ENCODE data around the gene ESRP2.

ESRP2 gene

DNA sequence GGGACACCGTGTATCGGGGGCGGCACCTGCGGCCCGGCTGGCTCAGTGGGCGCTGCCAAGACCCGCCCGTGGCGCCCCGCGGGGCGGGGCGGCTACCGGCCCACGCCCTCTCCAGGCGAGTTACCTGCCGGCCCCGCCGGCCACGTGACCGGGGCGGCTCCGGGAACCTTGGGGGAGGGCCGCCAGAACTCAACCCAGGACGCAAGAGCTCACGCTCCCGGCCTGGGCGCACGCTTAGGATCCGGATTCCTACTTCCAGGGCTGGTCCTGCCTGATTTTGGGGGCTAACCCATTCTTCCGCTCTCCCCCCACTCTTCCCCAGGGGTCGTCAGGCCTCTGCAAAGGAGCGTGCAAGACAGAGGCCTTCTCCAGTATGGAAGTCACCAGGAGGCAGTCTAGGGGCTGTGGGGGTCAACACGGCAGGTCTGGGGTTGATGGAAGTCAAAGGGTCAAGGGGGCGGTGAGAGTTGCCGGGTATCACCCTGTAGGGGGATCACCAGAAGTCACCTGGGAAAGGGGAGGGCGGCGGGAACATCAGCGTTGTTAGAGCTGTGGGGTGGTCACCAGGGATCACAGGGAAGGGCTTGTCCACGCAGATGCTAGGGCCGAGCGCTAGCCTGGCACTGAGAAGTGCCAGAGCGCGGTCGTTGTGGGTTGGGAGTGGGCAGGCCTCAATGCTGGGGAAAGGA, 354 bp upstream of the ESRP2 start (continued):
- TF ChIP-seq, protein P1, sequence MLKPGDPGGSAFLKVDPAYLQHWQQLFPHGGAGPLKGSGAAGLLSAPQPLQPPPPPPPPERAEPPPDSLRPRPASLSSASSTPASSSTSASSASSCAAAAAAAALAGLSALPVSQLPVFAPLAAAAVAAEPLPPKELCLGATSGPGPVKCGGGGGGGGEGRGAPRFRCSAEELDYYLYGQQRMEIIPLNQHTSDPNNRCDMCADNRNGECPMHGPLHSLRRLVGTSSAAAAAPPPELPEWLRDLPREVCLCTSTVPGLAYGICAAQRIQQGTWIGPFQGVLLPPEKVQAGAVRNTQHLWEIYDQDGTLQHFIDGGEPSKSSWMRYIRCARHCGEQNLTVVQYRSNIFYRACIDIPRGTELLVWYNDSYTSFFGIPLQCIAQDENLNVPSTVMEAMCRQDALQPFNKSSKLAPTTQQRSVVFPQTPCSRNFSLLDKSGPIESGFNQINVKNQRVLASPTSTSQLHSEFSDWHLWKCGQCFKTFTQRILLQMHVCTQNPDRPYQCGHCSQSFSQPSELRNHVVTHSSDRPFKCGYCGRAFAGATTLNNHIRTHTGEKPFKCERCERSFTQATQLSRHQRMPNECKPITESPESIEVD (tag by site-specific recombination; IDR thresholded peaks at IDR 0.05) = no peak
- TF ChIP-seq, protein P2, sequence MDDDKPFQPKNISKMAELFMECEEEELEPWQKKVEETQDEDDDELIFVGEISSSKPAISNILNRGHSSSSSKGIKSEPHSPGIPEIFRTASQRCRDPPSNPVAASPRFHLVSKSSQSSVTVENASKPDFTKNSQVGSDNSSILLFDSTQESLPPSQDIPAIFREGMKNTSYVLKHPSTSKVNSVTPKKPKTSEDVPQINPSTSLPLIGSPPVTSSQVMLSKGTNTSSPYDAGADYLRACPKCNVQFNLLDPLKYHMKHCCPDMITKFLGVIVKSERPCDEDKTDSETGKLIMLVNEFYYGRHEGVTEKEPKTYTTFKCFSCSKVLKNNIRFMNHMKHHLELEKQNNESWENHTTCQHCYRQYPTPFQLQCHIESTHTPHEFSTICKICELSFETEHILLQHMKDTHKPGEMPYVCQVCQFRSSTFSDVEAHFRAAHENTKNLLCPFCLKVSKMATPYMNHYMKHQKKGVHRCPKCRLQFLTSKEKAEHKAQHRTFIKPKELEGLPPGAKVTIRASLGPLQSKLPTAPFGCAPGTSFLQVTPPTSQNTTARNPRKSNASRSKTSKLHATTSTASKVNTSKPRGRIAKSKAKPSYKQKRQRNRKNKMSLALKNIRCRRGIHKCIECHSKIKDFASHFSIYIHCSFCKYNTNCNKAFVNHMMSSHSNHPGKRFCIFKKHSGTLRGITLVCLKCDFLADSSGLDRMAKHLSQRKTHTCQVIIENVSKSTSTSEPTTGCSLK (tag by site-specific recombination; IDR thresholded peaks at IDR 0.05) = no peak
- TF ChIP-seq ZNF596 (tag by site-specific recombination; IDR thresholded peaks at IDR 0.05) = 0 out of 2 replicates have a peak, but pooled peaks have one; percentile 17
- TF ChIP-seq GLI2 (tag by site-specific recombination; IDR thresholded peaks at IDR 0.05; ENCODE audit: borderline replicate concordance, low read depth) = no peak
- no peak for TF ChIP-seq ZNF560 (tag by site-specific recombination; IDR thresholded peaks at IDR 0.05; ENCODE audit: borderline replicate concordance)
- TF ChIP-seq IKZF3 (tag by site-specific recombination; IDR thresholded peaks at IDR 0.05) = peak; percentile 60; the same call in 1 of the 2 replicates
- TF ChIP-seq ZNF19 (tag by site-specific recombination; IDR thresholded peaks at IDR 0.05; ENCODE audit: low read depth) = no peak
- no peak; the same call in 1 of the 2 replicates for TF ChIP-seq ZNF341 (tag by site-specific recombination; IDR thresholded peaks at IDR 0.05; ENCODE audit: low read depth)
- TF ChIP-seq YY1 (tag by site-specific recombination; IDR thresholded peaks at IDR 0.05) = no peak
- TF ChIP-seq ZNF843 (tag by site-specific recombination; IDR thresholded peaks at IDR 0.05) = no peak
- TF ChIP-seq ZNF426 (tag by site-specific recombination; IDR thresholded peaks at IDR 0.05) = no peak
- no peak for TF ChIP-seq ZNF140 (tag by site-specific recombination; IDR thresholded peaks at IDR 0.05)
- no peak for TF ChIP-seq REPIN1 (tag by site-specific recombination; IDR thresholded peaks at IDR 0.05; ENCODE audit: low read depth)
- TF ChIP-seq KLF7 (tag by site-specific recombination; IDR thresholded peaks at IDR 0.05; ENCODE audit: borderline replicate concordance) = no peak
- TF ChIP-seq, protein P3, sequence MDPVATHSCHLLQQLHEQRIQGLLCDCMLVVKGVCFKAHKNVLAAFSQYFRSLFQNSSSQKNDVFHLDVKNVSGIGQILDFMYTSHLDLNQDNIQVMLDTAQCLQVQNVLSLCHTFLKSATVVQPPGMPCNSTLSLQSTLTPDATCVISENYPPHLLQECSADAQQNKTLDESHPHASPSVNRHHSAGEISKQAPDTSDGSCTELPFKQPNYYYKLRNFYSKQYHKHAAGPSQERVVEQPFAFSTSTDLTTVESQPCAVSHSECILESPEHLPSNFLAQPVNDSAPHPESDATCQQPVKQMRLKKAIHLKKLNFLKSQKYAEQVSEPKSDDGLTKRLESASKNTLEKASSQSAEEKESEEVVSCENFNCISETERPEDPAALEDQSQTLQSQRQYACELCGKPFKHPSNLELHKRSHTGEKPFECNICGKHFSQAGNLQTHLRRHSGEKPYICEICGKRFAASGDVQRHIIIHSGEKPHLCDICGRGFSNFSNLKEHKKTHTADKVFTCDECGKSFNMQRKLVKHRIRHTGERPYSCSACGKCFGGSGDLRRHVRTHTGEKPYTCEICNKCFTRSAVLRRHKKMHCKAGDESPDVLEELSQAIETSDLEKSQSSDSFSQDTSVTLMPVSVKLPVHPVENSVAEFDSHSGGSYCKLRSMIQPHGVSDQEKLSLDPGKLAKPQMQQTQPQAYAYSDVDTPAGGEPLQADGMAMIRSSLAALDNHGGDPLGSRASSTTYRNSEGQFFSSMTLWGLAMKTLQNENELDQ (tag by site-specific recombination; IDR thresholded peaks at IDR 0.05; ENCODE audit: low read depth) = no peak
- no peak for TF ChIP-seq FEZF1 (tag by site-specific recombination; IDR thresholded peaks at IDR 0.05)
- TF ChIP-seq, protein P4, sequence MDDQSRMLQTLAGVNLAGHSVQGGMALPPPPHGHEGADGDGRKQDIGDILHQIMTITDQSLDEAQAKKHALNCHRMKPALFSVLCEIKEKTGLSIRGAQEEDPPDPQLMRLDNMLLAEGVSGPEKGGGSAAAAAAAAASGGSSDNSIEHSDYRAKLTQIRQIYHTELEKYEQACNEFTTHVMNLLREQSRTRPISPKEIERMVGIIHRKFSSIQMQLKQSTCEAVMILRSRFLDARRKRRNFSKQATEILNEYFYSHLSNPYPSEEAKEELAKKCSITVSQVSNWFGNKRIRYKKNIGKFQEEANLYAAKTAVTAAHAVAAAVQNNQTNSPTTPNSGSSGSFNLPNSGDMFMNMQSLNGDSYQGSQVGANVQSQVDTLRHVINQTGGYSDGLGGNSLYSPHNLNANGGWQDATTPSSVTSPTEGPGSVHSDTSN (CRISPR knock-in tag; IDR thresholded peaks at IDR 0.05) = no peak
- no peak for TF ChIP-seq YY2 (tag by site-specific recombination; IDR thresholded peaks at IDR 0.05)
- TF ChIP-seq ZNF174 (tag by site-specific recombination; IDR thresholded peaks at IDR 0.05) = no peak
- TF ChIP-seq ZNF623 (tag by site-specific recombination; IDR thresholded peaks at IDR 0.05) = no peak
- TF ChIP-seq ZNF2 (tag by site-specific recombination; IDR thresholded peaks at IDR 0.05) = no peak; the same call in 1 of the 2 replicates
- peak; percentile 82 for TF ChIP-seq ZBTB48 (tag by site-specific recombination; IDR thresholded peaks at IDR 0.05)
- TF ChIP-seq ZNF76 (tag by site-specific recombination; IDR thresholded peaks at IDR 0.05; ENCODE audit: borderline replicate concordance, low read depth) = no peak
- no peak for TF ChIP-seq EGR2 (tag by site-specific recombination; IDR thresholded peaks at IDR 0.05; ENCODE audit: low read depth)
- TF ChIP-seq, protein P5, sequence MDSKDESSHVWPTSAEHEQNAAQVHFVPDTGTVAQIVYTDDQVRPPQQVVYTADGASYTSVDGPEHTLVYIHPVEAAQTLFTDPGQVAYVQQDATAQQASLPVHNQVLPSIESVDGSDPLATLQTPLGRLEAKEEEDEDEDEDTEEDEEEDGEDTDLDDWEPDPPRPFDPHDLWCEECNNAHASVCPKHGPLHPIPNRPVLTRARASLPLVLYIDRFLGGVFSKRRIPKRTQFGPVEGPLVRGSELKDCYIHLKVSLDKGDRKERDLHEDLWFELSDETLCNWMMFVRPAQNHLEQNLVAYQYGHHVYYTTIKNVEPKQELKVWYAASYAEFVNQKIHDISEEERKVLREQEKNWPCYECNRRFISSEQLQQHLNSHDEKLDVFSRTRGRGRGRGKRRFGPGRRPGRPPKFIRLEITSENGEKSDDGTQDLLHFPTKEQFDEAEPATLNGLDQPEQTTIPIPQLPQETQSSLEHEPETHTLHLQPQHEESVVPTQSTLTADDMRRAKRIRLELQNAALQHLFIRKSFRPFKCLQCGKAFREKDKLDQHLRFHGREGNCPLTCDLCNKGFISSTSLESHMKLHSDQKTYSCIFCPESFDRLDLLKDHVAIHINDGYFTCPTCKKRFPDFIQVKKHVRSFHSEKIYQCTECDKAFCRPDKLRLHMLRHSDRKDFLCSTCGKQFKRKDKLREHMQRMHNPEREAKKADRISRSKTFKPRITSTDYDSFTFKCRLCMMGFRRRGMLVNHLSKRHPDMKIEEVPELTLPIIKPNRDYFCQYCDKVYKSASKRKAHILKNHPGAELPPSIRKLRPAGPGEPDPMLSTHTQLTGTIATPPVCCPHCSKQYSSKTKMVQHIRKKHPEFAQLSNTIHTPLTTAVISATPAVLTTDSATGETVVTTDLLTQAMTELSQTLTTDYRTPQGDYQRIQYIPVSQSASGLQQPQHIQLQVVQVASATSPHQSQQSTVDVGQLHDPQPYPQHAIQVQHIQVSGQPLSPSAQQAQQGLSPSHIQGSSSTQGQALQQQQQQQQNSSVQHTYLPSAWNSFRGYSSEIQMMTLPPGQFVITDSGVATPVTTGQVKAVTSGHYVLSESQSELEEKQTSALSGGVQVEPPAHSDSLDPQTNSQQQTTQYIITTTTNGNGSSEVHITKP (tag by site-specific recombination; IDR thresholded peaks at IDR 0.05) = peak; percentile 94
- no peak for TF ChIP-seq ZNF16 (tag by site-specific recombination; IDR thresholded peaks at IDR 0.05; ENCODE audit: low read depth)
- no peak for TF ChIP-seq ZNF48 (tag by site-specific recombination; IDR thresholded peaks at IDR 0.05)
- no peak for TF ChIP-seq ZNF175 (tag by site-specific recombination; IDR thresholded peaks at IDR 0.05)
- TF ChIP-seq ZNF707 (tag by site-specific recombination; IDR thresholded peaks at IDR 0.05) = no peak
- no peak for TF ChIP-seq ZNF404 (tag by site-specific recombination; IDR thresholded peaks at IDR 0.05)

All from HEK293 (cell line).